ENCODE results near the gene C1QTNF2.
"Not testable (repeated sequence)": the region's sequence is repeated elsewhere in the genome, so short reads cannot be mapped to it uniquely, and the experiment has no call there.

Gene C1QTNF2

DNA sequence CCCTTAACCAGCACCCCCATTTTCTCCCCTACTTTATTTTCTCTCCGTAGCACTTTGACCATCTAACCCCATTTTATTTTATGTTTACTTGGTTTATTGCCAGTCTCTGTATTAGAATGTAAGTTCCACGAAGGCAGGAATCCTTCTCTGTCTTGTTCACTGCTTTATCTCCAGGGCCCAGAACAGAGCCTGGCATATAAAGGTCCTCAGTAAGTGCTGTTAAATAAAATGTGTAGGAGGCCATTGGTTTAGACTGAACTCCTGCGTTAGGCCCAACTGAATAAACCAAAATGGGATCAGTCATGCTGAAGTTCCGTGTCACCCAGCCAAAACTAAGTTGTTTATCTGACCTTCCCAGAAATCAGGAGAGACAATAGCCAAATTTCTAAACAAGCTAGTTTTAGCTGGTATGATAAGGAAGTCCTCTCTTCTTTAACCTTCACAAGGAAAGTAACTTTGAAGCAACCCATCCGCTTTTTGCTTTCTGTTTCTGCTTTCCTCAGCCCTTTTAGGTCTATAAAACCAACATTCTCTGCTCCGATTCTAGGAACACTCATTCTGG is 29.0 kb downstream of the C1QTNF2 start:
- TF ChIP-seq, protein P1, sequence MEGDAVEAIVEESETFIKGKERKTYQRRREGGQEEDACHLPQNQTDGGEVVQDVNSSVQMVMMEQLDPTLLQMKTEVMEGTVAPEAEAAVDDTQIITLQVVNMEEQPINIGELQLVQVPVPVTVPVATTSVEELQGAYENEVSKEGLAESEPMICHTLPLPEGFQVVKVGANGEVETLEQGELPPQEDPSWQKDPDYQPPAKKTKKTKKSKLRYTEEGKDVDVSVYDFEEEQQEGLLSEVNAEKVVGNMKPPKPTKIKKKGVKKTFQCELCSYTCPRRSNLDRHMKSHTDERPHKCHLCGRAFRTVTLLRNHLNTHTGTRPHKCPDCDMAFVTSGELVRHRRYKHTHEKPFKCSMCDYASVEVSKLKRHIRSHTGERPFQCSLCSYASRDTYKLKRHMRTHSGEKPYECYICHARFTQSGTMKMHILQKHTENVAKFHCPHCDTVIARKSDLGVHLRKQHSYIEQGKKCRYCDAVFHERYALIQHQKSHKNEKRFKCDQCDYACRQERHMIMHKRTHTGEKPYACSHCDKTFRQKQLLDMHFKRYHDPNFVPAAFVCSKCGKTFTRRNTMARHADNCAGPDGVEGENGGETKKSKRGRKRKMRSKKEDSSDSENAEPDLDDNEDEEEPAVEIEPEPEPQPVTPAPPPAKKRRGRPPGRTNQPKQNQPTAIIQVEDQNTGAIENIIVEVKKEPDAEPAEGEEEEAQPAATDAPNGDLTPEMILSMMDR (conservative IDR thresholded peaks at IDR 0.05) = no peak
- no peak for TF ChIP-seq ZFX (IDR thresholded peaks at IDR 0.05)

DNA sequence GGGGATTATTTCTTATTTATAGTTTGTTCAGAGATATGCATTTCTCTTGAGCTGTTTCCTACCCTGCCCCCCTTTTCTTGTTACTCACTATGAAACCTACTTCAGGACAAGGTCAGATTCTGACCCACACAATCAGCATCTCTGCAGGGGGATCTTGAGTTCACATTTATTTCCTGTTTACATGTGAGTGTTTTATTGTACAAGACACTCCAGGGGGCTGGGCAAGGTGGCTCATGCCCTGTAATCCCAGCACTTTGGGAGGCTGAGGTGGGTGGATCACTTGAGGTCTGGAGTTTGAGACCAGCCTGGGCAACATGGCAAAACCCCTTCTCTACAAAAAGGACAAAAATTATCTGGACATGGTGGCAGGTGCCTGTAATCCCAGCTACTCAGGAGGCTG is 29.9 kb downstream of the C1QTNF2 start:
- H3K27ac ChIP-seq = not testable (repeated sequence)

More for the DNA sequence above, 29.0 kb downstream of the C1QTNF2 start:
- H3K27ac ChIP-seq = no peak overlapping the region

DNA sequence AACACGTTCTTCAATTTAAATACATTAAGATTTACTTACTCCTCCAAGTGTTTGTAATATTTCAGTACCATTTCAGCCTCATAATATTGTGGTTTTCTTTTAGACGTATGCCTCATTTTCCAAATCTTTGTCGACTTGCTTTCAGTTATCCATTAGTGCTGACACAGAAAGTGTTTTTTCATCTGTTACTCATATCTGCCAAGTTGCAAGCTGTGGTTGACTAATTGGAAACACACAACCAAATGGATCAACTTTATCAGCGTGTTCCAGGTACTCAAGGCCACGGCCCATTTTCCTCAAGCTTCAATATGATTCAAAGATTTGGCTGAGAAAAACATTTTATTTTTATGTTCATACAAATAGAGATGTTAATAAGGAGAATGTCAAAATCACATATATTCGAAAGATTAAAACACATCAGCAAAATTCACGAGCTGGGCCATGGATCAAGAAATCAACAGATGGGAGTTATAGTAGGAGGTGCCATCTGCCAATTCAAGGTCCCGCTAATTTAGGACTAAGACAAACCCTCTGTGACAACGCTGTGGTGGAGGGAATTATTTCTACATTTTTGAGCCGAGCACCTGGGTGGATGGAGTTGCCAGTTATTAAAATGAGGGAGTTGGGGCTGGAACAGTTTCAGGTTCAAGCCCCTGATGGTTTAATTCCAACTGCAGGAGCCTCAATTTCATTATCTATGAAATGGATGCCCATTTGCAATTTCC is 30.9 kb downstream of the C1QTNF2 start:
- no peak for TF ChIP-seq ZFX (IDR thresholded peaks at IDR 0.05)
- H3K27ac ChIP-seq = no peak overlapping the region

DNA sequence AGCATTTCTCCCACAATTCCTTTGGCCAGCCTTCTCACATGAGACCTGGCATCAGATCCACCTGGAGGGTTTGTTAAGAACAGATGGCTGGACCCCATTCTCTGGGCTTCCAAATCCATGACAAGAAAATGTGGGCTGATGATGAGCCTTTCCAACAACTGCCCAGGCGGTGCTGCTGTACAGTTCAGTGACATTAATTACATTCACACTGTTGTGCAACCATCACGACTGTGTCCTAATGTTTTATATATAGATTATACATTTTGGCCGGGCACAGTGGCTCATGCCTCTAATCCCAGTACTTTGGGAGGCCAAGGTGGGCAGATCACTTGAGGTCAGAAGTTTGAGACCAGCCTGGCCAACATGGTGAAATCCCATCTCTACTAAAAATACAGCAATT is 35.7 kb downstream of the C1QTNF2 start:
- H3K27ac ChIP-seq = not testable (repeated sequence)

DNA sequence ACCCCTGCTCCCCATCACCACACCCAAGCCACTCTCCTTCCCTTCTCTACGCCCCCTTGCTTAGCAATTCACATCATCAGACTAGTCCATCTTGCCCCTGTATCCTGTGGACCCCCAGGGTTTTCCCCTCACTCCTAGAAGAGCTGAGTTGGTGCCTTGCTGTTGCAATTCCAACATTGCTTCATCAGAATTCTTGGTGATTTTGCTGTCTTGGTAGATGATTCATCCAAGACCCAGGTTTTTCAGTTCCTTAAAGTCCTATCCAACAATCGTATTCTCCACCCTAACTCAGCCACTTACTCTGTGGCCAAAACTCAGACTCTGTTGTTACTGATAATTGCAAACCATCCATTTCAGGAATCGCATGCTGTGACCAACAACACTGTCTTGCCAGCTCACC is 36.7 kb downstream of the C1QTNF2 start:
- no peak for TF ChIP-seq ZFX (IDR thresholded peaks at IDR 0.05)
- TF ChIP-seq, protein P1 (conservative IDR thresholded peaks at IDR 0.05) = no peak
- H3K27ac ChIP-seq = no peak overlapping the region

DNA sequence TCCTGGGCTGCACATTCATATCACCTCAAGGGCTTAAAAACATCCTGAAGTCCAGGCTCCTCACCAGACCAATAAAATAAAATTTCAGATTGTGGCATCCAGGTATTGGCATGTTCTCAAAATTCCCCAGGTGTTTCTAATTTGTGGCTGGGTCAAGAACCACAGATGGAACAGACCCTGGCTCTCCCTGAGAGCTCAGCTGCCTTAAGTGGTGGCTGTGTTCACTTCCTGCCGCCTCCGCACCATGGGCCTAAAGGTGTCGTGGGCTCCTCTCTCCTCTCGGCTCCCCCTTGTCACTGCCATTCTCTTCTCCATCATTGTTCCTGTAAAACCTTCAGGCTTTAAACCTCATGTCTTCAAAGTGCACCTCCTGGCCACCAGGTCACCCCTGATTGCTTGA is 40.2 kb downstream of the C1QTNF2 start:
- H3K27ac ChIP-seq = no peak overlapping the region
- no peak for TF ChIP-seq ZFX (IDR thresholded peaks at IDR 0.05)
- TF ChIP-seq, protein P1 (conservative IDR thresholded peaks at IDR 0.05) = no peak

DNA sequence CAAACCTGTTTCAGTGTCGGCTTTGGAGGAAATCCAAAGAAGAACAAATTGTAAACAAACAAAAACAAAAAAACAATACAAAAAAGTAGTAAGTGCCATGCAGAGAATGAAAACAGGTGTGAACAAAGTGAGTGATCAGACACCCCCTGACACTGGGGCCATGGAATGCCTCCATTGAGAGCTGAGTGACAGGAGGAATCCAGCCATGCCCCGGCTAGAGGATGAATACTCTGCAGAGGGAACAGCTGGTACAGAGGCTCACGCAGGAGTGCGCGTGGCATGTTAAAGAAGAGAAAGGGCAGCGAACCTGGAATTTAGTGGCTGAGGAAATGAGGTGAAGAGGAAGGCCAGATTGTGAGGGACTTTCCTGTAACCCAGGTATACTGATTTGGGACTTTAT is 42.6 kb downstream of the C1QTNF2 start:
- TF ChIP-seq, protein P1 (conservative IDR thresholded peaks at IDR 0.05) = no peak
- no peak for TF ChIP-seq ZFX (IDR thresholded peaks at IDR 0.05)
- H3K27ac ChIP-seq = no peak overlapping the region

DNA sequence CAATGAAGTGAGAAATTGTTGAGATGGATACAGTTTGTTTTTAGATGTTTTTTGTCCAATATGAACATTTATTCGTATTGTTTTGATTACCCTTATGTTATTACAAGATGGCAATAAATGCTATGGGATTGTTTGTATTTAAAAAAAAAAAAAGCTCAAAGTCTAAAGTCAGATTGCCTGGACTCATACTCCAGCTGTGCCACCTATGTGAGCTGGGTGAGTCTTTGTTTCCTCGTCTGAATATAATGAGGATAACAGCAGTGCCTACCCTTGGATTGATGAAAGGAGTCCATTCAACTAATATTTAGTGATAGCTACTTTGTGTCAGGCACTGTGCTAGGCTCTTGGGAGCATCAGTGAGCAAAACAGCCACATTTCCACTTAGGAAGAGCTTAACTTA is 43.4 kb downstream of the C1QTNF2 start:
- no peak overlapping the region for H3K27ac ChIP-seq
- TF ChIP-seq, protein P1 (conservative IDR thresholded peaks at IDR 0.05) = no peak
- no peak for TF ChIP-seq ZFX (IDR thresholded peaks at IDR 0.05)

DNA sequence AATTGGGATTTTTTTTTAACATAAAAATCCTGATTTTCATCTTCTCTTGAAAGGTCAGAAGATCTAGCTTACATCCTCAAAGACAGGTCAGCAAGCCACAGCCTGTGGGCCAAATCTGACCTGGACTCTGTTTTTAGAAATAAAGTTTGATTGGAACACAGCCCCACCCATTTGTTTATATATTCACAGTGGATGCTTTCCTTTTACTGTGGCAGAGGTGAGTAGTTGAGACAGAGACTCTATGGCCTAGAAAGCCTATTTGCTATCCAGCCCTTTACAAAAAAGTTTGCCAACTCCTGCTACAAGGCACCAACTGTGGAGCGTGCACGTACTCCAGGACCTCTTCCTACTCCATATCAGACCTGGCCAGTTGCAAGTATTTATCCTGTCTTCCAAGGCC is 44.7 kb downstream of the C1QTNF2 start:
- H3K27ac ChIP-seq = no peak overlapping the region
- no peak for TF ChIP-seq ZFX (IDR thresholded peaks at IDR 0.05)
- TF ChIP-seq, protein P1 (conservative IDR thresholded peaks at IDR 0.05) = no peak

All from C4-2B (cell line).